B cell (primary cell): ENCODE data around the gene SNAPIN.

ENCODE experiments used
- EZH2 ChIP-seq: IDR thresholded peaks from 2 replicates; pipeline ENCODE4 v1.6.1; 2012; ENCODE audit warnings: borderline replicate concordance, low read depth, mild to moderate bottlenecking, moderate library complexity, low read length; ENCODE audit not compliant: insufficient read depth, poor library complexity, severe bottlenecking
- TF ChIP-seq, protein P1 (sequence below): fragments of 200-600 bp; IDR thresholded peaks from one replicate; pipeline ENCODE4 v1.8.0; 2022; ENCODE audit warnings: antibody characterized with exemption, mild to moderate bottlenecking

DNA sequence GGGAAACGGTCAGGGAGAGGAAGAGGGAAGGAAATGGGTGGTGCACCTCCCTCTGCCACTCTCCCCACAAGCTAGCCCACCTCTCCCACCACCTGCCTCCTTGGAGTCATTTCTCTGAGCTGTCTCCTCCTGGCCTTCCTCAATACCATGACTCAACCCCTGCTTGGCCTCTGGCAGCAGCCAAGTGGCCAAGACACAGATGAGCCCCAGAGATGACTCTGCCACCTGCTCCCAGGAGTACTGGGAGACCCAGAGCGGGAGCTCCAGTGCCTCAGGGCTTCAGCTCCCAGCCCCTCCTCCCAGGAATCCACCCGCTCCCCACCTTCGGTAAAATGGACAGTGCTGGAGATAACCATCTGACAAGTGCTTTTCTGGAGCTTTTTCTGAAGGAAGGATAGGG lies 48.2 kb upstream of the SNAPIN start:
- TF ChIP-seq EZH2, result no peak
- TF ChIP-seq, protein P1, sequence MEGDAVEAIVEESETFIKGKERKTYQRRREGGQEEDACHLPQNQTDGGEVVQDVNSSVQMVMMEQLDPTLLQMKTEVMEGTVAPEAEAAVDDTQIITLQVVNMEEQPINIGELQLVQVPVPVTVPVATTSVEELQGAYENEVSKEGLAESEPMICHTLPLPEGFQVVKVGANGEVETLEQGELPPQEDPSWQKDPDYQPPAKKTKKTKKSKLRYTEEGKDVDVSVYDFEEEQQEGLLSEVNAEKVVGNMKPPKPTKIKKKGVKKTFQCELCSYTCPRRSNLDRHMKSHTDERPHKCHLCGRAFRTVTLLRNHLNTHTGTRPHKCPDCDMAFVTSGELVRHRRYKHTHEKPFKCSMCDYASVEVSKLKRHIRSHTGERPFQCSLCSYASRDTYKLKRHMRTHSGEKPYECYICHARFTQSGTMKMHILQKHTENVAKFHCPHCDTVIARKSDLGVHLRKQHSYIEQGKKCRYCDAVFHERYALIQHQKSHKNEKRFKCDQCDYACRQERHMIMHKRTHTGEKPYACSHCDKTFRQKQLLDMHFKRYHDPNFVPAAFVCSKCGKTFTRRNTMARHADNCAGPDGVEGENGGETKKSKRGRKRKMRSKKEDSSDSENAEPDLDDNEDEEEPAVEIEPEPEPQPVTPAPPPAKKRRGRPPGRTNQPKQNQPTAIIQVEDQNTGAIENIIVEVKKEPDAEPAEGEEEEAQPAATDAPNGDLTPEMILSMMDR, result no peak
